ENCODE data around the gene SERTM2. TPM values are rescaled to one million over a fixed set of nuclear protein-coding genes. Genes with fewer than 3 reads are reported as not detected.

The SERTM2 gene
- not detected in 2 replicates for total RNA-seq

GRCh38 chrX:111511477-111511876, at the start of gene SERTM2:
Gene SERTM2 (plus strand): TSS chrX:111511645. CDS start chrX:111518858, 7,213 bp downstream.

Other genes starting within 250 kb of the SERTM2 start
- 0.13 TPM in 1 of 2 replicates, not detected in the other for gene CAPN6, start 241.2 kb upstream of the SERTM2 start, total RNA-seq
- gene DCX, start 99.5 kb upstream of the SERTM2 start, total RNA-seq: not detected in 2 replicates
- 10.3 and 38.2 TPM in 2 replicates for gene ALG13, start 169.5 kb downstream of the SERTM2 start, total RNA-seq